HG02610 (cell line): ENCODE measurements around the gene DHRSX.

Source experiments
- ATAC-seq: cut with Tn5 transposase; IDR thresholded peaks from one replicate; pipeline ENCODE4 v1.9.1; 2021; ENCODE audit warnings: mild to moderate bottlenecking, moderate library complexity; ENCODE audit not compliant: unreplicated experiment

The DHRSX gene

GRCh38 chrX:2172359-2172758 lies 328.4 kb downstream of the DHRSX start:
- ATAC-seq: no peak
